ENCODE results near the gene MARCO.
"Not testable (repeated sequence)": the region's sequence is repeated elsewhere in the genome, so short reads cannot be mapped to it uniquely, and the experiment has no call there.

The MARCO gene

DNA sequence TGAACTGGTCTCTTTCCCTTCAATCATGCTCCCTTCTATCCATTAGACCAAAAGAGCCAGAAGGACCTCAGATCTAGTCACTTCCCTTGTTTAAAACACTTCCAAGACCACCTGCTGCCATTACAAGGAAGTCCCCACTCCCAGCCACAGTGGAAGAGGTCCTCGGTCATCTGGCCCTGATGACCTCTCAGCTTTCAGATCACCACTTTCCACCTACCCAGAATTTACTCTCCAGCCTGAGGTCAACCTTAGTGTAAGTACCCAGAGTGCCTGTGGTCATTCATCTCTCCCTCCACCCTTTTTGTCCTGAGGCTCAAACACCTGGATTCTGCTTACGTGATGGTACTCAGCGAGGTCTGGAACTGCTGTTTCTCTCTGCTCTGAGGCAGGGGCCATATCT lies 67.1 kb downstream of the MARCO start:
- DNase-seq, result no peak

DNA sequence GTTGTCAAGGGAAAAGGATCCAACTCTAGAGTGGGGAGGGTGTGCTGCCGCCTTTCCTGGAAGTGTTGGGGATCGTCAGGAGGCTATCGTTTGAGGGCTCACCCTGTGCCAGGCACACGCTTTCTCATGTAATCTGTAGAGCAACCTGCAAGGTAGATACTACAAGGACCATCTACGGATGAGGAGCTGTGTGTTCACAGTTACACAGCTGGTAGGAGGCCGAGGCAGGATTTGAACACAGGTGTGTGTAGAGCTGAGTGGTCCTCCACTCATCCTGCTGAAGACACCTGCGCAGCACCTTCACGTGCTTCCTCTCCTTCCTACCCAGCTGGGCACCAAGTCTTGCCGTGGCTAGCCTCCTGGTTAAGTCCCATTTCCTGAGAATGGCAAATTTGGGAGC lies 68.3 kb downstream of the MARCO start:
- no peak for DNase-seq

DNA sequence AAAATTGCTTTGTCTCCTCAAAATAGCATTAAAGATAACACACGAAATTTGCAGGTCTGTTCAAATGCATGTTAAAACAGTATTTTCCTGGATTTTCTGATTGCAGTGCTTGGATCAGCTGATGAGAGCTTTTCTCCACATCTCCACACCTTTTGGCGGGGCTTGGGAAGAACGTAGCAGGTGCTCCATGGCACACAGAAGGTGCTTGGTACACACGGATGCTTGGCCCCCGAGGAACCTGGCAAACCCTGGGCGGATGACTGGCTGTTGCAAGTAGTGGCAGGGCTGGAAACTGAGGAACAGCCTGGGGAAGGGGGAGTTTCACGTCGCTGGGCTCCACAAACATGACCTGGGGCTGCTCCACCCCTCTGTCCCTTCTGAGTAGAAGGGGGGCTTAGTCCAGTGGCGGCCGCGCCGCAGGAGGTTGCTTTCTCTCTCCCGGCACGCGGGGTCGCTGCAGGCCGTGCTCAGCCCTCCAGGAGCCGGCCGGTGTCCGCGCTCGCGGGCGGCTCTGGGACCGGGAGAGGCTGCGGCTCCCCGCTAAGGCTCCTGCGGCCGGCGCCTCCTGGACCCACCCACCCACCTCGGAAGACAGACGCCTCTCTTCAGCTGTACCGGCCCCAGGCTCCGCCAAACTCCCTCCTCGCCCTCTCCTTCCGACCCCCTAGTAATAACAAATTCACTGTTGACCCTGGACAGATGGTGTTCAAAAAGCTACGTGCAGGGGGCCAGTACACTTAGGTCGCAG lies 69.3 kb downstream of the MARCO start:
- peak; percentile 2 for DNase-seq

DNA sequence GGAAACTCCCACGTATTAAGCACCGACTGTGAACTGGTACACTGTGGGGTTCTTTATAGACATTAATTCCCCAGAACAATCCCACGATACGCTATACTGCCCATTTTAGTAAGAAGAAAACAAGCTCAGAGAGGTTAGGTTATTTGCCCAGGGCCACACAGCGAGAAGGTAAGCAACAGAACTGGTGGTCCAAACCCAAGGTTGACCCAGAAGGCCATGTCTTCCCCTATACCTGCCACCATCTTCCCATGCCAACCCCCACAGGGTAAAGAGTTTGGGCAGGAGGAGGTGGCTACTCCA lies 69.9 kb downstream of the MARCO start:
- DNase-seq, result no peak

DNA sequence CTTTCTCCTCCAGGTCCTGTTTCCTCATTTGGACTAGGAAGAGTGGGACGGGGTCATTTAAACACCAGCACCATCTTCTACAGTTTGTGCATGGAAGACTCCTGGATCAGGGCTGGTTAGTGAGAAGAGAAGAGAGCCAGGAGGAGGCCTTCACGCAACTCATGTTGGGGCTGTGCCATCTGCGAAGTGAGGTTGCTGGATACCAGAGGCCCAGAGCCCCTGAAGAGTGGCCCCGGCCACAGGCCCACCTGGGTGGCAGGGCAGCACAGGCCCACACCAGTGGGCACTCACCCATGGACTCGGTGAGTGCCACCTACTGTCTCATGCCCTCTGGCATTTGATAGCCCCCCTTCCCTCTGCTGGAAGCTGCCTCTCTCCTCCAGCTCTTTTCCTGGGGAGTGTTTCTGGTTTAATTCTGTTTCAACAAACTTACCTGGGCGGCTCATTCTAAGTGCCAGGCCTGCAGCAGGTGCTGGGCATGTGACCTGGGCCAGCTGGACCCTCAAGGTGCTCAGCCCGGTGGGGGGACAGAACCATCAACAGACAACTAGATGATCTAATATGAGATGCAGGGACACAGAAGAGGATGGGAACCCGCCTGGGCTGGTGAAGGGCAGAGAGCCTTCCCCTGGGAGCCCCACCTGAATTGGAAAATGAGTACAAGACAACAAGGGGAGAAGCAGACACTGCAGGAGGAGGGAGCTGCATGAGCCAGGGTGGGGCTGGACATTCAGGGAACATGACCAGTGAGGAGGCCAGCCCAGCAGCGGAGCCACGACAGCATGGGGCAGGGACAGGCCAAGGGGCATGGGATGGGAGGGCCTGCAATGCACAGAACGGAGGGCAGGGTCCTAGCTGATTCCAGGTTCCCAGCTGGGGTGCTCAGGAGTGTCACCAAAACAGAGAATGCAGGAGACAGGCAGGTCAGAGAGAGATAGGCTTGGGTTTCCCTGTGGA lies 70.6 kb downstream of the MARCO start:
- peak; percentile 9 for DNase-seq

DNA sequence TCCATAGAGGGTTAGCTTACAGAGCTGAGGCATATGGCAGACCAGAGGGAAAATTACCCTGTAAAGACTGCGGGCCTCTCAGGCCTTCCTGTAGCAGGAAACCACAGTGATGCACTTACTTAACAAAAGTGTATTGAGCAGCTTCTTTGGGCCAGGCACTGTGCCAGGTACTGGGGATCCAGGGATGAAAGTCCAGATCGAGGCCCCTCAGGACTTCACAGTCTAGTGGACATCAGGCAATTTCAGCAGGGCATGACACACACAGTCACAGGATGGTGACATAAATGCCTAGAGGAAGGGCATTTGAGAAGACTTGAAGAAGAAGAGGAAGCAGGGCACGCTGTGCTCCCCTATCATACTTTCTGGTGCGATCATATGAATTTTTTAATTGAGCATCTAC lies 71.7 kb downstream of the MARCO start:
- no peak for DNase-seq

DNA sequence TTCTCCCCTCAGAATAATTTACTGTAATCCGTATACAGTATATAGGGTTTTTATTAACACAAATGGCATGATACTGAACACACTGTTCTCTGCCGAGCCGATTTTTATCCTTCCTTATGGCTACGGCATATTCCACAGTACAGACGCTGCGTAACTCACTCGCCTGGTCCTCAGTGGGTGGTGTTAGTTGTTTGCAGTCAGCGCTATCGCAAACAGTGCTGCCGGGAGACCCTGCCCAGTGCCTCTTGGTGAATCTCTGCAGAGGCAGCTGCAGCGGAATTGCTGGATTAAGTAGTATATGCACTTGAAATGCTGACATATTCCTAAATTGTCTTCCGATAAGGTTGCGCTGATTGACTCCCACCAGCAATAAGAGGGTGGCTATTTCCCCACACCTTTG lies 73.9 kb downstream of the MARCO start:
- peak; percentile 4 for DNase-seq

DNA sequence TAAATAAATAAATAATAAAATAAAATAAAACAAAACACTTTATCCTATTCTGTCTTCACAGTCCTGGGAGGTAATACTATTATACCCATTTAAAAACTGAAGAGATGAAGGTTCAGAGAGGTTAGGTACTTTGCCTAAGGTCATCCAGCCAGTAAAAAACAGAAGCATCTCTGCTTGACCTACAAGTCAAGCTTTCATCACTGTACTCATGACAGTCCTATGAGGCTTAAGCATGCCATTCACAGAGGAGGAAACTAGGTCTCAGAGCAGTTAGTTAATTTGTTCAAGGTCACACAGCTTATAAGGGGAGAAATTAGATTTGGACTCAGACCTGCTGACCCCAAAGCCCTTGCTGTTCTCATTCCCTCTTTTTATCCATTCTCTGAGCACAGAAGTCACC lies 77.5 kb downstream of the MARCO start:
- DNase-seq, result no peak

DNA sequence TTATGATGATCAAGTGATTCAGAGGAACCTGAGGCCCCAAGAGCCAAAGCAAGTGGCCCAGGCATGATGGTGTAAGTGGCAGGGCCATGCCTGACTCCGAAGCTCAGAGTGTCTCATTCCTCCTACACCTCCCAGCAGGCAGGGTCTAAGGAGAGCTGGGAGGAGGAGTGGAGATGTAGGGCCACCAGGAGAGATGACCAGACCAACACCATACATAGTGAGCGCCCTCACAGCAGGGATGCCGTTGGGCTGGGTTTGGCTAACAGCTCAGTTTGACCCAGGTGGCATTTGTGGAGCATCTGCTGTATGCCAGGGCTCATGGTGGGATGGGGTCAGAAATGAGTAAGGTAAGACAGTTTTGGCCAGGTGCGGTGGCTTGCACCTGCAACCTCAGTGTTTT lies 80.7 kb downstream of the MARCO start:
- no peak for DNase-seq

DNA sequence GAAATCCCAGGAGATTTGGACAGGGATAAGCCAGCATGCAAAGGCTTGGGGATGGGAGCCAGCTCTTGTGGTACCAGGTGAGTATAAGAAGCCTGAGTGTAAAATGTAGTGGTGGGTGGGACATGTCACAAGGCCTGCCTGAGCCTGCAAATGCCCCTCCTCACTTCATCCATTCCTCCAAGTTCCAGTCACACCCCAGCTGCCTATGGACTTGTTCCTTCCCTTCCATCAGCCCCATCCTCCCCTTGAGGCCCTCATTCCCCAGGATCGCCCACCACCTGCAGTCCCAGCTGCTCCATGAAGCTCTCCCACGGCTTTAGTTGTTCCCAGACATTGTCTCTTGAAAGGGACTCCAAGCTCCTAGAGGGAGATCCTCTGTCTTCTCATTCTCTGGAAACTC lies 81.5 kb downstream of the MARCO start:
- no peak for DNase-seq

DNA sequence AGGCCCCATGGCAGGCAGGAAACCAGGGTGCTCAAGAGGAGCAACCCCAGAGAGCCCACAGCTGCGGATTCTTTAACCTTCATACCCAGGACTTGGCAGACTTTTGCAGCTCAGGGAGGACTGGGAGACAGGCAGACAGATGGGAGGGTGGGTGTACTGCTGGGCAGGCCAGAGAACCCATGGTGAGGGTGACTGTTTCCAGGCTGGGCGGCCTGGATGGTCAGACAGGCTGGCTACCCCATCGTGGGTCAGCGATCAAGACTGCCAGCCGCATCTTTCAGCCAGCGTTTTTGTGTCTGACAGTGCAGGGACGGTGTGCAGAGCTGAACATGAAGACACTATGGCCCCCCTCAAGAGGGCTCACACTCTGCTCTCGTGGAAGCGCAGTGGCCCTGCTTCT lies 82.2 kb downstream of the MARCO start:
- no peak for DNase-seq

DNA sequence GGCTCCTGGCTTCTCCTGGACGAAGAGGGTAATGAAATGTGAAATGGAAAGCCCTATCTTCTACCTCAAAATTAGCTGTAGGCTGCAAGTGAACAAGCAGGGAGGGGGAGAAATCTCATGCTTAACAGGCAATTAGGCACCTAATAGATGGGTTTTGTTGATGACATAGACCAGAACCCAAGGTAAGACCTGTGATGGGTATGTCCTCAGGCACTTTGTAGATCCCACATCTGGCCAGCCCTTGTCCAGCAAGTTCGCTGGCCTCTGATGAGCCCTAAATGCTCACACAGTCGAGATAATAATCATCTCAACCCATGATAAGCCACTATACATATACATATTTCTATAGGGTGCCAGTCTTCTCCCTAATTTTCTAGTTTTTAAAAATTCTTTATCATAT lies 82.6 kb downstream of the MARCO start:
- no peak for DNase-seq

DNA sequence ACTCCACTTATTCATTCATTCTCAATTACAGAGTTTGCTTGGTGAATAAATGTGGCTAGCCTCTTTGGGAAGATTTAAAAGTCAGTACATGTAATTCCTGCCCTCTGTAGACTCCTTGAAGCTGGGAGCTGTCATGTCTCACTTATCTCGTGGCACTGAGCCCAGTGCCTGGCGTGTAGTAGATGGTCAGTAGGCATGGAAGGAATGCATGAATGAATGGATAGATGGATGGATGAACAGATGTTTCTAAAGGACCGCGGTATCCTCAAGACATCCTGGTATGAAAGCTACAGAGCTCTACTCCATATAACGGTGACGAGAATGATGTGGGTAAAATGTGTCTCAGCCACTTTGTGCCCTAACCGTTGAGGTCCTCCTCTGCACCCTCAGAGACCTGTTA lies 83.0 kb downstream of the MARCO start:
- DNase-seq, result no peak

DNA sequence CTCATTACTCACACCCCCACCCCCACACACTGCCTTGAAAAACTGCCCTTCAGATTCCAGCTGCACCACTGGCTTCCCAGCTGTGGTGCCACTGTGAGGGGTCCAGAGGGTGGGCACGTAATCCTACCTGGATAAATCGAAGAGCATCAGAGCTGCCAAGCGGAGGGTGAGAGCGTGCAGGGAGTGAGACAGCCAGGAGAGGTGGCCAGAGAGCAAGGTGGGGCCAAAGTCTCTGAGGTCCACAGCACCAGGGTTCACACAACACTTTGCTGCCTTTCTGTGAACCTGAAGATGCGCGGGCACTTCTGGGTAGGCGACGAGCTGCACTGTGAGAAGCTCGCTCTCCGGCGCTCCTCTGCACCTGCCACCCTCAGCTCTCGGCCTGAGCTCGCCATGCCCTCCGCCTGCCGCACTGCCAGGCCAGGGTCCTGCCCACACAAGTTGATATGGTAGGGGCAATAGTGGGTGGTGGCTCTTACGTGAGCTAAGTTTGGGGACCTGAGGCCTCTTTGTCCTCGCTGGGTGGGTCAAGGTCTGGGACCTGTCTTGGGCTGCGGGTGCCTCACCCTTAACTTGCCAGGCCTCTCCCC lies 83.9 kb downstream of the MARCO start:
- no peak for DNase-seq

DNA sequence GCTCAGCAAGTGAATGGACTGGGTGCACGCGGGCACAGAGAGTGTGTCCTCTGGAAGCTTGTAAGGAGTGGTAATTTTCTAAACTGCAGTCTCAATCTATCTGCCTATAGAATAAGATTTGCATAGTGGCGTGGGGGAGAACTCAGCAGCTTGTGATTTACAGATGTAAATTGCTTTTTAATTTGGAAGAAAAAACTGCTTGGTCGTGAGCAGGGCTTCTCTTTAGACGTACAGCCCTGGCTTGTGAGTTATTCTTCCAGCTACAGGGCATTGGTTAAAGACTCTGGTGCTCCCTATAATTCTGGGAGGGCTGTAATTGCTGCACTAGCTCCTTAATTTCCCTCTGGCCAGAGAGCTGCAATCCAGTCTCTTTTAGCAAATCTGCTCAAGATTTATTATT lies 84.9 kb downstream of the MARCO start:
- no peak for DNase-seq

DNA sequence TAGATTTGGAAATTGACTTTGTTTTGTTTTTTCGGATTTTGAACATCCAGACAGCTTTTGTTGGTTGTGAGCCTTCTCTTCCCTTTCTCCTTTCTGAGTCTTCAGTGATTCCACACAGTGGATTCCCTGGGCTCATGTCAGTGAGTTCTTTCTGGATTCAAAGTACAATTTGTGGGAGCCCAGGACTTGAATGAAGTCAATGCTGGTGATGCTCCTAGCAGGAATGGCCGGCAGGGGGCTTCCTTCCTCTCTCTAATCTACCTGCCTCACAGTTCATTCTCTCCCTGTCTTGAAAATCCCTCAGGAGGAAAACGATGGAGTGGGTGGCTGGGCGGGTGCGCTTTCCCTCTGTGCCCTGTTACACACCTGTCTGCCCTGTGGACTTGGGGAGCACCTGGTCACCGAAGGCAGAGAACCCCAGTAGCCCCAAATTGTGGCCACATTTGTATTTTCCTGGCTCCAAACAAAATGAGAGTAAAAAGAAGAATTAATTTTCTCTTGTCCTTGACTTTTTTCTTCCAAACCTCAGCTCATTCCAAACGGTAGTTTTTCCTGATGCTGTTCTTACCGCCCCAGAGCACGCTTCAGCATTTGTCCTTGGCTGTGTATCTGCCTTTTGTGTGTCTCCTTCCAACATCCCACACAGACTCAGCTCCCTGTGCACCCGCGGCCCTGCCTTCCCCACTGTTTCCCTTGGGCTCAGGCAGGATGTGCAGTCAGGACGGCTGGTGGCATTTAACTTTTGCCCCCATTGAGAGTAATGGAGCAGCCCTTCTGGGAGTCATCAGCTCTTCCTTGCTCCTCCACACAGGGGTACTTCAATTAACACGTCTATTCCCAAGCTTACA lies 86.6 kb downstream of the MARCO start:
- DNase-seq, result peak; percentile 22

DNA sequence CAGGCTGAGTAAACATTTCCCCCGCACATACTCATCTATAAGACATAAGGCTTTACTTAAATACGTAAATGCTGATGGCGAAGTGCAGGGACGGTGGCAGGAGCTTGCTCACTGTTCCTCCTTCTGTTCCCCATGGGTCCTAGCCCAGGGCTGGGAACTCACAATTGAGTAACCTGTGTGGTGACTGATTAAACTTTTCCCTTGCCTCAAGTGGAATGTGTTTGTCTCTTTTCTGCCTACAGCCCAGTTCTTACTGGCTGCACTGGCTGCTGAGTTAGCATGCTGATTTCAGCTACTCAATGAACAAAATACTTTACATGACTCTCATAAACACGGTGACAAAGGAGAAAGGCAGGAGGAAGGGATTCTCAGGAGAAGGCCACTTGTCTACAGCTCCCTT lies 87.3 kb downstream of the MARCO start:
- no peak for DNase-seq

DNA sequence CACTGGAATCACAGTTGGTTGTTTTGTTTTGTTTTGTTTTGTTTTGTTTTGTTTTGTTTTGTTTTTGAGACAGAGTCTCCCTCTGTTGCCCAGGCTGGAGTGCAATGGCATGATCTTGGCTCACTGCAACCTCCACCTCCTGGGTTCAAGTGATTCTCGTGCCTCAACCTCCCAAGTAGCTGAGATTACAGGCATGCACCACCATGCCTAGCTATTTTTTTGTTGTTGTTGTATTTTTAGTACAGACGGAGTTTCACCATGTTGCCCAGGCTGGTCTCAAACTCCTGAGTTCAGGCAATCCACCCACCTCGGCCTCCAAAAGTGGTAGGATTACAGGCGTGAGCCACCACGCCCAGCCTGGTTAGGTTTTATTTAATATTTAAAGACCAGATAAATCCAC lies 95.9 kb downstream of the MARCO start:
- DNase-seq, result not testable (repeated sequence)

DNA sequence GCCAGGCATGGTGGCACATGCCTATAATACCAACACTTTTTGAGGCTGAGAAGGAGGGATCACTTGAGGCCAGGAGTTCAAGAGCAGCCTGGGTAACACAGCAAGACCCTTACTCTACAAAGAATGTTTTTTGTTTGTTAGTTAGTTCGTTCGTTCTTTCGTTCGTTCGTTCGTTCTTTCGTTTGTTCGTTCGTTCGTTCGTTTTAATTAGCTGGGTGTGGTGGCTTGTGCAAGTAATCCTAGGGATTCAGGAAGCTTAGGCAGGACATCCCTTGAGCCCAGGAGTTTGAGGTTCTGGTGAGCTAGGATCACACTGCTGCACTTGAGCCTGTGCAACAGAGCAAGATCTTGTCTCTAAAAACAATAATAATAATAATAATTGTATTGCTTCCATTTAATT lies 98.7 kb downstream of the MARCO start:
- no peak for DNase-seq

Measured in NCI-H345 (cell line).